HG03108 (cell line): Measurements from ENCODE around the gene DDX1.
"Not testable (repeated sequence)": the region's sequence is repeated elsewhere in the genome, so short reads cannot be mapped to it uniquely, and the experiment has no call there.

Source experiments
- ATAC-seq: cut with Tn5 transposase; IDR thresholded peaks from one replicate; pipeline ENCODE4 v1.9.1; 2021; ENCODE audit warnings: moderate library complexity; ENCODE audit not compliant: unreplicated experiment

DDX1 gene

GRCh38 chr2:15591692-15592463 lies at the start of gene DDX1:
Gene DDX1 (plus strand): TSS chr2:15591868. CDS start chr2:15591934, 66 bp downstream.
- peak; percentile 96 for ATAC-seq

- ATAC-seq: not testable (repeated sequence)
These were observed 49.4 kb upstream of the DDX1 start for GRCh38 chr2:15542269-15542668.

GRCh38 chr2:15543053-15543452 lies 48.6 kb upstream of the DDX1 start:
- ATAC-seq: no peak

GRCh38 chr2:15543541-15543940 lies 48.1 kb upstream of the DDX1 start:
- no peak for ATAC-seq

- no peak for ATAC-seq
These were observed 47.4 kb upstream of the DDX1 start for GRCh38 chr2:15544227-15544626.

GRCh38 chr2:15546297-15547098 lies 45.2 kb upstream of the DDX1 start:
- no peak for ATAC-seq

- no peak for ATAC-seq
These were observed 44.4 kb upstream of the DDX1 start for GRCh38 chr2:15547115-15547876.

- no peak for ATAC-seq
These were observed 42.7 kb upstream of the DDX1 start for GRCh38 chr2:15548974-15549373.

- no peak for ATAC-seq
These were observed 38.1 kb upstream of the DDX1 start for GRCh38 chr2:15553519-15553918.

- no peak for ATAC-seq
These were observed 37.7 kb upstream of the DDX1 start for GRCh38 chr2:15553951-15554350.

GRCh38 chr2:15554525-15555218 lies 37.0 kb upstream of the DDX1 start:
- no peak for ATAC-seq

GRCh38 chr2:15555760-15556193 lies 35.9 kb upstream of the DDX1 start:
- no peak for ATAC-seq

- ATAC-seq: no peak
These were observed 35.2 kb upstream of the DDX1 start for GRCh38 chr2:15556311-15556930.

- no peak for ATAC-seq
These were observed 33.8 kb upstream of the DDX1 start for GRCh38 chr2:15557887-15558311.

- no peak for ATAC-seq
These were observed 32.1 kb upstream of the DDX1 start for GRCh38 chr2:15559379-15560139.

GRCh38 chr2:15560140-15560987 lies 31.3 kb upstream of the DDX1 start:
- ATAC-seq: peak; percentile 42

GRCh38 chr2:15560988-15561573 lies 30.6 kb upstream of the DDX1 start, which contains the start of gene NBAS:
Gene NBAS (minus strand): TSS chr2:15561334. CDS start chr2:15561304, 30 bp downstream.
- peak; percentile 72 for ATAC-seq
